Measurements from ENCODE around the gene TAS1R3. TPM values are rescaled to one million over a fixed set of nuclear protein-coding genes. Genes with fewer than 3 reads are reported as not detected.

TAS1R3 gene
- total RNA-seq, 2 experiments from 2014 or later = 0.13 to 0.14 TPM

DNA sequence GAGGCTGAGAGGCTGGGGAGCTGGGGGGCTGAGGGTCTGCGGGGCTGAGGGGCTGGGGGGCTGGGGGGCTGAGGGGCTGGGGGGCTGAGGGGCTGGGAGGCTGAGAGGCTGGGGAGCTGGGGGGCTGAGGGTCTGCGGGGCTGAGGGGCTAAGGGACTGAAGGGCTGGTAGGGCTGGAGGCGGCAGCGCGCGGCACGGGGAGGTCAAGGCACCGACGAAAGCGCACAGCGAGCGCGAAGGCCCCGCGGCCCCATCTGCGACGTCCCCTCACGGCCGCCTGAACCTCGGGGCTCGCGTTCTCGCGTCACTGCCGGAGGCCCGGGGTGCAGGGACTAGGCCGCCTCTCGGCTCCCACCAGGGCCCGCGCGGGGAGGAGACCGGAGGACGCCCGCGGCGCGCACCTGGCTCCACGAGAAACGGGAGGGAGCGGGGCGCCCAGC is 7.0 kb upstream of the TAS1R3 start:
- intact Hi-C loops (cut with micrococcal nuclease) = no loop called here
- no peaks in the 10 kb centered on the region for H3K27me3 Mint-ChIP-seq
- ChIA-PET CTCF (no interaction called here), POLR2A (interaction anchor here (0.6 kb wide), 1 partner anchor 10 kb away, joined by 4 read pairs; no protein-coding TSS in a partner anchor)
- H3K9me3 Mint-ChIP-seq = no peaks in the 10 kb centered on the region
- H3K4me1 Mint-ChIP-seq (ENCODE audit: low read depth) = peaks cover 30% of the 10 kb centered on the region
- TF ChIP-seq, protein P1, sequence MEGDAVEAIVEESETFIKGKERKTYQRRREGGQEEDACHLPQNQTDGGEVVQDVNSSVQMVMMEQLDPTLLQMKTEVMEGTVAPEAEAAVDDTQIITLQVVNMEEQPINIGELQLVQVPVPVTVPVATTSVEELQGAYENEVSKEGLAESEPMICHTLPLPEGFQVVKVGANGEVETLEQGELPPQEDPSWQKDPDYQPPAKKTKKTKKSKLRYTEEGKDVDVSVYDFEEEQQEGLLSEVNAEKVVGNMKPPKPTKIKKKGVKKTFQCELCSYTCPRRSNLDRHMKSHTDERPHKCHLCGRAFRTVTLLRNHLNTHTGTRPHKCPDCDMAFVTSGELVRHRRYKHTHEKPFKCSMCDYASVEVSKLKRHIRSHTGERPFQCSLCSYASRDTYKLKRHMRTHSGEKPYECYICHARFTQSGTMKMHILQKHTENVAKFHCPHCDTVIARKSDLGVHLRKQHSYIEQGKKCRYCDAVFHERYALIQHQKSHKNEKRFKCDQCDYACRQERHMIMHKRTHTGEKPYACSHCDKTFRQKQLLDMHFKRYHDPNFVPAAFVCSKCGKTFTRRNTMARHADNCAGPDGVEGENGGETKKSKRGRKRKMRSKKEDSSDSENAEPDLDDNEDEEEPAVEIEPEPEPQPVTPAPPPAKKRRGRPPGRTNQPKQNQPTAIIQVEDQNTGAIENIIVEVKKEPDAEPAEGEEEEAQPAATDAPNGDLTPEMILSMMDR (IDR thresholded peaks at IDR 0.05) = no peak
- H3K27ac Mint-ChIP-seq = no peak overlapping the region
- peak overlapping the region; percentile 77 for H3K4me3 Mint-ChIP-seq
- peak; percentile 35 for ATAC-seq
- peaks cover 12% of the 10 kb centered on the region for H3K36me3 Mint-ChIP-seq (ENCODE audit: low read depth)
- no peak for DNase-seq

DNA sequence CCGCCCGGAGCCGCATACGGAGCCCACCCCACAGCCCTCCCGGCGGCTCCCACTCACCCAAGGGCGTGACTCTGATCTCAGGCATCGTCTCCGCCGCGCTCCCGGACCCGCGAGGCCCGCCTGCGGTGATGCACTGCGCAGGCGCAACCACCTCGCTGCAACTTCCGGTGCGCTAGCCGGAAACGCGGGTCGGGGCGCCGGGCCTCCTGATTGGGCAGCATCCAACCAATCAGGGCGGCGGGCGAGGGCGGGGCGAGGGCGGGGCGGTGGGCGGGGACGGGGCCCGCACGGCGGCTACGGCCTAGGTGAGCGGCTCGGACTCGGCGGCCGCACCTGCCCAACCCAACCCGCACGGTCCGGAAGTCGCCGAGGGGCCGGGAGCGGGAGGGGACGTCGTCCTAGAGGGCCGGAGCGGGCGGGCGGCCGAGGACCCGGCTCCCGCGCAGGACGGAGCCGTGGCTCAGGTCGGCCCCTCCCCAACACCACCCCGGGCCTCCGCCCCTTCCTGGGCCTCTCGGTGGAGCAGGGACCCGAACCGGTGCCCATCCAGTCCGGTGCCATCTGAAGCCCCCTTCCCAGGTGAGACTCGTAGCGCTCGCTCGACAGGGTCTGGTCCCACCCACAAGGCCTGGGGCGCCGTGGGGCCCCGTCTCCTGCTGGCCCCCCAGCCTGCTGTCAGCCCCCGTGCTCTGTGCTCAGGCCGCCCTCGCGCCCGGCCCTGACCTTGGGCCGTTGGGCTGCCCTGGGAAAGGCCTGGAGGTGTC is 6.4 kb upstream of the TAS1R3 start, which contains the start of the genes CPTP and INTS11:
Gene CPTP (plus strand): TSS at position 279 of the 764 bp plus-strand sequence. CDS start 2,109 bp downstream, outside the sequence.
Gene INTS11 (minus strand): TSS at position 137 of the 764 bp plus-strand sequence. CDS start 52 bp downstream, at position 85.
- intact Hi-C loops (cut with micrococcal nuclease) = no loop called here
- ChIA-PET CTCF (no interaction called here), POLR2A (interaction anchor here (1.2 to 2.2 kb wide), 5 partner anchors 9 to 50 kb away, joined by 3 to 10 read pairs (median 4); partner anchors contain the start of gene AURKAIP1)
- Mint-ChIP-seq H3K9me3 (no peaks in the 10 kb centered on the region), H3K4me1 (ENCODE audit: low read depth) (peaks cover 30% of the 10 kb centered on the region), H3K27me3 (no peaks in the 10 kb centered on the region), H3K36me3 (ENCODE audit: low read depth) (peaks cover 7% of the 10 kb centered on the region), H3K27ac (peak within 1 kb of the TSS; percentile 91), H3K4me3 (peak within 1 kb of the TSS; percentile 93)
- TF ChIP-seq, protein P1 (IDR thresholded peaks at IDR 0.05) = no peak
- ATAC-seq (peak; percentile 93), DNase-seq (peak; percentile 96)

DNA sequence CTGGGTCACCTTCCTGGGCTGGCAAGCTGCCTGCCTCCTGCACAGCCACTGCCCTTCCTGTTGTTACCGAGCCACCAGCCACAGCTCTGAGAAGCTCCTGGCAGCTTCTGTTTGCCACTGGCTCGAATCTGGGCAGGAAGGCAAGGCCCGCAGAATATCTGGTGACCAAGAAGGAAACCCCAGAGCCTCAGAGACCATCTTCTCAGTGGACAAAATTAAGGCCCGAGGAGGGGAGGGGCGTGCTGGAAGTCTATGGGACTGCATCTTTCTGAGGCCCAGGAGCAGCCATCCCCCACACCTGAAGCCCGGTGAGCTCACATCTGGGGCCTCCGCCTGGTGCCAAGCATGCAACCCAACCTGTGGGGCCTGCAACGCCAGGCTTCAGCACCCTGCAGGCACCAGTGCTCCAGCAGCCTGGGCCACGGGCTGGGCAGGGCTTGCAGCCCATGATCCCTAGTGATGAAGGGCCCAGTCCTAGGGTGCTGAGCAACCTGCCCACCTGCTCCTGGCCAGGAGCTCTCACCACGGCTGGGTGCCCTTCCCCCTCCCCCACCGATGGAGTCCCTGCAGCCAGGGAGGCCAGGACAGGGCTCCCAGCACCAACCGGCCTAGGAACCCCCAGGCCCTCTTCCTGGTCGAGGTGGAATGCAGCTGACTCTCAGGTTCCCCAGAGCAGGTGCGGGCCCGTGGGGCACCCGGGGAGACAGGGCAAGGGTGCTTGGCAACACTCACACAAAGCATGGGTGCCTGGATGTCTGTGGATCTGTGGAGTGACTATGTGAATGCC is 5.6 kb upstream of the TAS1R3 start:
- intact Hi-C loops (cut with micrococcal nuclease) = no loop called here
- Mint-ChIP-seq H3K4me3 (peak overlapping the region; percentile 77), H3K9me3 (no peaks in the 10 kb centered on the region), H3K27me3 (no peaks in the 10 kb centered on the region), H3K4me1 (ENCODE audit: low read depth) (peaks cover 27% of the 10 kb centered on the region), H3K27ac (peak overlapping the region; percentile 20), H3K36me3 (ENCODE audit: low read depth) (peaks cover 4% of the 10 kb centered on the region)
- ATAC-seq (no peak), DNase-seq (no peak)
- TF ChIP-seq, protein P1 (IDR thresholded peaks at IDR 0.05) = no peak
- CTCF ChIA-PET = interaction anchor here (2.2 kb wide), 1 partner anchor 47 kb away, joined by 8 read pairs; no protein-coding TSS in a partner anchor
- POLR2A ChIA-PET = interaction anchor here (1.2 to 2.2 kb wide), 7 partner anchors 10 to 82 kb away, joined by 3 to 10 read pairs (median 4); partner anchors contain the start of gene AURKAIP1

DNA sequence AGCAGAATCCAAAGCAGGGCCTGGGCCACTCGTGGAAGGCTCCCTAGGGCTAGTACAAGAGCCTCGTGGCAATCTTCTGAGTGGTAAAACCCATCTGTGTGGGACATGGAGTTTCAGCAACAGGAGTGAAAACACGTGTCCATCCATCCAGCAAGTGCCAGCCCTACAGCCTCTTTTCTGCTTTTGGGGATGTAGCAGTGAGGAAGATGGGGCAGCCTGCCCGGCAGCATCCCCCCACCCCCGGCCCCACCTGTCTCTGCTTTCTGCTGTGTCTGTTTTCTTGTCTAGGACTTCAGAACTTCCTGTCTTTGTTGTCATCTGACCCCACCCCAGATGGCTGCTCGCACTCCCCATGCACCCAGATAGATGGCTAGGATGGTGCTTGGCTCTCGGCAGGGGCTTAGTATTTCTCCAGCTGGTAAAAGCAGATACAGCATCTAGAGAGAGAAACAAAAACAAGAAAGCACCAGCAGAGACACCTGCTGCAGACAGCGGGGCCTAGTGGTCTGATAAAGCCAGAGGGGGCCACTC is 4.9 kb upstream of the TAS1R3 start:
- intact Hi-C loops (cut with micrococcal nuclease) = no loop called here
- ChIA-PET CTCF (interaction anchor here (2.2 kb wide), 1 partner anchor 46 kb away, joined by 8 read pairs; no protein-coding TSS in a partner anchor), POLR2A (interaction anchor here (1.2 to 2.2 kb wide), 7 partner anchors 9 to 82 kb away, joined by 3 to 10 read pairs (median 4); partner anchors contain the start of gene AURKAIP1)
- Mint-ChIP-seq H3K27ac (peak overlapping the region; percentile 20), H3K9me3 (no peaks in the 10 kb centered on the region), H3K4me1 (ENCODE audit: low read depth) (peaks cover 27% of the 10 kb centered on the region), H3K4me3 (peak overlapping the region; percentile 77), H3K36me3 (ENCODE audit: low read depth) (peaks cover 4% of the 10 kb centered on the region), H3K27me3 (no peaks in the 10 kb centered on the region)
- DNase-seq = no peak
- TF ChIP-seq, protein P1 (IDR thresholded peaks at IDR 0.05) = no peak
- ATAC-seq = no peak
